HFF-Myc (cell line): ENCODE measurements around the gene AFAP1.

Source experiments
- DNase-seq: peaks from one replicate; pipeline ENCODE4 v3.0.0-alpha.2; 2011; ENCODE audit warnings: low read depth; ENCODE audit errors: extremely low read depth
- H3K4me3 ChIP-seq: replicated peaks from 2 replicates; pipeline ENCODE4 v1.5.1; 2011; ENCODE audit warnings: low read depth, mild to moderate bottlenecking, control low read depth, low read length
- TF ChIP-seq, protein P1 (sequence below): IDR thresholded peaks from 2 replicates; pipeline ENCODE4 v1.5.1; 2012; ENCODE audit warnings: mild to moderate bottlenecking, low read depth, low read length, control low read depth; ENCODE audit errors: missing control alignments

Gene AFAP1

DNA sequence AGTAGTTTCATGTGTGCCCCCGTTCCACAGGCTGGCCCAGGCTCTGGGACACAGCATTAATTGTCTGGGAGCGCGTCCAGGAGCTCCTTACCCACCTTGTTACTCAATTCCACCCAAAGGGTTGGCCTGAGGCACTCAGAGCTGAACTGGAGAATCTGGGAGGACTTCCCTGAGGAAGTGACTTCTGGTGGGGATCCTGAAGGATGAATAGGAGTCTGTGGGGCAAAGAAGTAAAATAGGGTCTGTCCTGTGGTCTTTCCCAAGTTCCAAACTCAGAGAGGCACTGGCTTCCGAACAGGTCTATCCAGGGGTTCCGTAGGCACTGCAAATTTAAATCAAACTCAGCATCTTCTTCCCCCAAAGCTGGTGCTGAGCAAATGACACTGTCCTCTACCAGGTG, 204.3 kb downstream of the AFAP1 start:
- TF ChIP-seq, protein P1, sequence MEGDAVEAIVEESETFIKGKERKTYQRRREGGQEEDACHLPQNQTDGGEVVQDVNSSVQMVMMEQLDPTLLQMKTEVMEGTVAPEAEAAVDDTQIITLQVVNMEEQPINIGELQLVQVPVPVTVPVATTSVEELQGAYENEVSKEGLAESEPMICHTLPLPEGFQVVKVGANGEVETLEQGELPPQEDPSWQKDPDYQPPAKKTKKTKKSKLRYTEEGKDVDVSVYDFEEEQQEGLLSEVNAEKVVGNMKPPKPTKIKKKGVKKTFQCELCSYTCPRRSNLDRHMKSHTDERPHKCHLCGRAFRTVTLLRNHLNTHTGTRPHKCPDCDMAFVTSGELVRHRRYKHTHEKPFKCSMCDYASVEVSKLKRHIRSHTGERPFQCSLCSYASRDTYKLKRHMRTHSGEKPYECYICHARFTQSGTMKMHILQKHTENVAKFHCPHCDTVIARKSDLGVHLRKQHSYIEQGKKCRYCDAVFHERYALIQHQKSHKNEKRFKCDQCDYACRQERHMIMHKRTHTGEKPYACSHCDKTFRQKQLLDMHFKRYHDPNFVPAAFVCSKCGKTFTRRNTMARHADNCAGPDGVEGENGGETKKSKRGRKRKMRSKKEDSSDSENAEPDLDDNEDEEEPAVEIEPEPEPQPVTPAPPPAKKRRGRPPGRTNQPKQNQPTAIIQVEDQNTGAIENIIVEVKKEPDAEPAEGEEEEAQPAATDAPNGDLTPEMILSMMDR: no peak

GRCh38 chr4:7734651-7735260, 204.9 kb downstream of the AFAP1 start:
- no peak overlapping the region for H3K4me3 ChIP-seq
- TF ChIP-seq, protein P1: no peak
- no peak for DNase-seq

More for the DNA sequence above, 204.3 kb downstream of the AFAP1 start:
- H3K4me3 ChIP-seq: no peak overlapping the region
- no peak for DNase-seq

- TF ChIP-seq, protein P1: no peak
- H3K4me3 ChIP-seq: no peak overlapping the region
- no peak for DNase-seq
Measured at GRCh38 chr4:7733801-7734650, 205.6 kb downstream of the AFAP1 start.

- H3K4me3 ChIP-seq: no peak overlapping the region
- TF ChIP-seq, protein P1: no peak
- DNase-seq: no peak
Measured at GRCh38 chr4:7733201-7733600, 206.5 kb downstream of the AFAP1 start.

DNA sequence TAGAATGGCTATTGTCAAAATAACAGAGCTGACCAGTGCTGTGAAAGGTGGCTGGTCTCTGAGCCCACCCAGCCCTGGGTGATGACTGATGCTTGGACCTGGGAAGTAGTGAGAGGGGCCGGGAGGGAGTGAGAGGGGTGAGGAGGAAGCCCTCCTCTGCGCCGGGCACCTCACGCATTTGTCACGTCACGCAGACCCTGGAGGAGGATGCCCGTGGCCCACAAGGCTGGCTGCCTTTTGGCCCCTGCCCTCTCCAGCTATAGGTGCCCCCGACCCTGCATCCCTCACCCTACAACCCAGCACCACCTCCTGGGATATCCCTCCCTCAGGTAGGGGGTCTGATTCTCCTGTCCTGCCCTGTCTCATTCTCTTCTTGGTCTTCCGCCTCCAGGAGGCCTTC, 207.4 kb downstream of the AFAP1 start:
- DNase-seq: no peak
- H3K4me3 ChIP-seq: no peak overlapping the region
- TF ChIP-seq, protein P1: no peak

DNA sequence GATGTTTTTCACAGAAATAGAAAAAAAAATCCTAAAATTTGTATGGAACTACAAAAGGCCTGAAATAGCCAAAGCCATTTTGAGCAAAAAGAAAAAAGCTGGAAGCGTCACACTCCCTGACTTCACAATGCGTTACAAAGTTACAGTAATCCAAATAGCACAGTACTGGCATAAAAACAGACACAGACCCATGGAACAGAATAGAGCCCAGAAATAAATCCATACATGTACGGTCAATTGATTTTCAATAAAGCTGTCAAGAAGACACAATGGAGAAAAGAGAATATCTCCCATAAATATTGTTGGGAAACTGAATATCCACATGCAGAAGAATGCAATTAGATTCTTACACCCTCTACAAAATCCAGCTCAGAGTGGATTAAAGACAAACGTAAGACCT, 208.2 kb downstream of the AFAP1 start:
- DNase-seq: no peak
- TF ChIP-seq, protein P1: no peak
- H3K4me3 ChIP-seq: no peak overlapping the region
